ENCODE measurements around the gene TERT. TPM values are rescaled to one million over a fixed set of nuclear protein-coding genes. Genes with fewer than 3 reads are reported as not detected.
"Not testable (repeated sequence)": the region's sequence is repeated elsewhere in the genome, so short reads cannot be mapped to it uniquely, and the experiment has no call there.

Gene TERT
- total RNA-seq, 1 experiment from 2014 or later = 15.1 TPM

DNA sequence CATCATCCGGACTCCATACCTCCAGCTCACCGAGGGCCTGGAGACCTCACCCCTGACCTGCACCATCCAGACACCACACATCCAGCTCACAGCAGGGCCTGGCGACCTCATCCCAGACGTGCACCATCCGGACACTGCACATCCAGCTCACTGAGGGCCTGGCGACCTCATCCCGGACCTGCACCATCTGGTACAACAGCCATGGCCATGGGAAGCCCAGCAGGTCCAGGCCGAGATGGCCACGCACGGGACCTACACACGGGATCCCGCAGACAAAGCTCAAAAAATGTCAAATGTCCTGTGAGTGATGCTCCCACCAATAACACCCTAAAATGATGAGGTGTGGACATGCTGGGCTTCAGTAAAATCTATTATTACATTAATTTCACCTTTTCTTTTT is 9.7 kb downstream of the TERT start:
- DNase-seq = no peak
- H3K36me3 ChIP-seq (replicated peaks; ENCODE audit: control insufficient read depth, insufficient read depth, low read length) = no peaks in the 10 kb centered on the region; the same call in none of the 2 replicates
- no peaks in the 10 kb centered on the region for H3K27me3 ChIP-seq (ENCODE audit: control insufficient read depth, insufficient read depth, low read length)
- H3K4me3 ChIP-seq (ENCODE audit: insufficient read depth, low read depth, low read length) = no peak overlapping the region

DNA sequence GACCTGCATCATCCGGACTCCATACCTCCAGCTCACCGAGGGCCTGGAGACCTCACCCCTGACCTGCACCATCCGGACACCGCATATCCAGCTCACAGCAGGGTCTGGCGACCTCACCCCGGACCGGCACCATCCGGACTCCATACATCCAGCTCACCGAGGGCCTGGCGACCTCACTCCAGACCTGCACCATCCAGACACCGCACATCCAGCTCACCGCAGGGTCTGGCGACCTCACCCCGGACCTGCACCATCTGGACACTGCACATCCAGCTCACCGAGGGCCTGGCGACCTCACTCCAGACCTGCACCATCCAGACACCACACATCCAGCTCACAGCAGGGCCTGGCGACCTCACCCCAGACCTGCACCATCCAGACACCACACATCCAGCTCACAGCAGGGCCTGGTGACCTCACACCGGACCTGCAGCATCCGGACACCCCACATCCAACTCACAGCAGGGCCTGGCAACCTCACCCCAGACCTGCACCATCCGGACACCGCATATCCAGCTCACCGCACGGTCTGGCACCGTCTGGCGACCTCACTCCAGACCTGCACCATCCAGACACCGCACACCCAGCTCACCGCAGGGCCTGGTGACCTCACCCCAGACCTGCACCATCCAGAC is 10.4 kb downstream of the TERT start:
- H3K4me3 ChIP-seq (ENCODE audit: insufficient read depth, low read depth, low read length); H3K36me3 ChIP-seq (replicated peaks; ENCODE audit: control insufficient read depth, insufficient read depth, low read length); H3K27me3 ChIP-seq (ENCODE audit: control insufficient read depth, insufficient read depth, low read length); DNase-seq: not testable (repeated sequence)

DNA sequence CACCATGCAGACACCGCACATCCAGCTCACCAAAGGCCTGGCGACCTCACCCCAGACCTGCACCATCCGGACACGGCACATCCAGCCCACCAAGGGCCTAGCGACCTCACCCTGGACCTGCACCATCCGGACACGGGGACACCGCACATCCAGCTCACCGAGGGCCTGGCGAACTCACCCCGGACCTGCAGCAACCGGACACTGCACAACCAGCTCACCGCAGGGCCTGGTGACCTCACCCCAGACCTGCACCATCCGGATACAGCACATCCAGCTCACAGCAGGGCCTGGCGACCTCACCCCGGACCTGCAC is 11.2 kb downstream of the TERT start:
- DNase-seq; H3K27me3 ChIP-seq (ENCODE audit: control insufficient read depth, insufficient read depth, low read length); H3K4me3 ChIP-seq (ENCODE audit: insufficient read depth, low read depth, low read length); H3K36me3 ChIP-seq (replicated peaks; ENCODE audit: control insufficient read depth, insufficient read depth, low read length): not testable (repeated sequence)

DNA sequence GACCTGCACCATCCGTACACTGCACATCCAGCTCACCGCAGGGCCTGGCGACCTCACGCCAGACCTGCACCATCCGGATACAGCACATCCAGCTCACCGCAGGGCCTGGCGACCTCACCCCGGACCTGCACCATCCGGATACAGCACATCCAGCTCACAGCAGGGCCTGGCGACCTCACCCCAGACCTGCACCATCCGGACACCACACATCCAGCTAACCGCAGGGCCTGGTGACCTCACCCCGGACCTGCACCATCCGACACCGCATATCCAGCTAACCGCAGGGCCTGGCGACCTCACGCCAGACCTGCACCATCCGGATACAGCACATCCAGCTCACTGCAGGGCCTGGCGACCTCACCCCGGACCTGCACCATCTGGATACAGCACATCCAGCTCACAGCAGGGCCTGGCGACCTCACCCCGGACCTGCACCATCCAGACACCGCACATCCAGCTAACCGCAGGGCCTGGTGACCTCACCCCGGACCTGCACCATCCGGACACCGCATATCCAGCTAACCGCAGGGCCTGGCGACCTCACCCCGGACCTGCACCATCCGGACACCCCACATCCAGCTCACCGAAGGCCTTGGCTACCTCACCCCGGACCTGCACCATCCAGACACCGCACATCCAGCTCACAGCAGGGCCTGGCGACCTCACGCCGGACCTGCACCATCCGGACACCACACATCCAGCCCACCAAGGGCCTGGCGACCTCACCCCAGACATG is 11.7 kb downstream of the TERT start:
- not testable (repeated sequence) for H3K36me3 ChIP-seq (replicated peaks; ENCODE audit: control insufficient read depth, insufficient read depth, low read length); H3K27me3 ChIP-seq (ENCODE audit: control insufficient read depth, insufficient read depth, low read length); DNase-seq

DNA sequence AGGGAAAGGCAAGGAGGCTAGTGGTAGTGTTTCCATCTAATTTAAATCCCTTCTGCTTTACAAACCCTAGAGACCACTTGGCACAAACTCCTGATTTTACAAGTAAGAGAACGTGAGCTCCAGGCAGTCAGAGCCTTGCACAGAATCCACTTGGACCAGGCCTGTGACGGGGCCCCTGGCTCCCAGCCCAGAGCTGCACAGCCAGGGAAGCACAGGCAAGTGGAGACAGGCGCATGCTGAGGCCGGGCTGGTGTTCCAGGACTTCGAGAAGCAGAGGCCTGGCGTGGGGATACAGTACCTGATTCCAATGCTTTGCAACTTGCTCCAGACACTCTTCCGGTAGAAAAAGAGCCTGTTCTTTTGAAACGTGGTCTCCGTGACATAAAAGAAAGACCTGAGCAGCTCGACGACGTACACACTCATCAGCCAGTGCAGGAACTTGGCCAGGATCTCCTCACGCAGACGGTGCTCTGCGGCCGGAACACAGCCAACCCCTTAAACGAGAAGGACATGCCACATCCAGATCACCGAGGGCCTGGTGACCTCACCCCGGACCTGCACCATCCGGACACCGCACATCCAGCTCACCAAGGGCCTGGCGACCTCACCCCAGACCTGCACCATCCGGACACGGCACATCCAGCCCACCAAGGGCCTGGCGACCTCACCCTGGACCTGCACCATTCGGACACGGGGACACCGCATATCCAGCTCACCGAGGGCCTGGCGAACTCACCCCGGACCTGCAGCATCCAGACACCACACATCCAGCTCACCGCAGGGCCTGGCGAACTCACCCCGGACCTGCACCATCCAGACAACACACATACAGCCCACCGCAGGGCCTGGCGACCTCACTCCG is 12.5 kb downstream of the TERT start:
- peaks cover 5% of the 10 kb centered on the region for H3K36me3 ChIP-seq (replicated peaks; ENCODE audit: control insufficient read depth, insufficient read depth, low read length)
- no peaks in the 10 kb centered on the region for H3K27me3 ChIP-seq (ENCODE audit: control insufficient read depth, insufficient read depth, low read length)
- no peak overlapping the region for H3K4me3 ChIP-seq (ENCODE audit: insufficient read depth, low read depth, low read length)
- DNase-seq = no peak

More for the DNA sequence above, 11.7 kb downstream of the TERT start:
- H3K4me3 ChIP-seq (ENCODE audit: insufficient read depth, low read depth, low read length) = not testable (repeated sequence)

DNA sequence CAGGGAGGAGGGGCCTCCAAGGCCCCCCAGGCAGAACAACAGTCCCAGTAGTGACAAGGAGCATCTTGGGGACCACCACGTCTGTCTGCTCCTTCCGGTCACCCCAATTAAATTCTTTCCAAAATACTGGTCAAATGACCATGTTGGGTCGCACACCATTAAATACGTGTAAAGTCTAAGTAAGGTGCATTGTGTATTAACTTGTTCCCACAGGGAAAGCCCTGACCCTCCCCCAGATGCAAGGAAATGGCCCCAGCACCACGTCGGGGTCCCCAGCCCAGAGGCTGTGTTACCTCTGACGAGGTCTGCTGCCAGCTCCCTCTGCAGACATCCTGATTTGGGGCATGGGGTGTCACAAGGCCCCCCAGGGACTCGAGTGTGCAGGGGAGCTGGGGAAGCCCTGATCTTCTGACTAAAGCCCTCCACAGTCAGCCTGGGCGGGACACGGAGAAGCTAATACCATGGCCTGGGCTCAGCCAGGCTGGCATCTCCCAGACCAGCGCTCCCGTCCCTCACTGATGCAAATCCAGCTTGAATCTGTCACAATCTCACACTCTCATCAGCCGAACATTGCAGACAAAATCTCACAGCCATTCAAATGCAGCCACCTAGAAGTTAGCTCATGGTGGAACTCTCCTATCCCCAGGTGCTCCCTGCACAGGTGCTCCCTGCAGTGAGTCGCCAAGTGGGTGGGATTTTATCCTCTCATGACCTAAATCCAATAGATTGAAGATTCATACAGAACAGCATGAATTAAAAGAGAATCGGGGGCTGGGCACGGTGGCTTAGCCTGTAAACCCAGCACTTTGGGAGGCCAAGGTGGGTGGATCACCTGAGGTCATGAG is 13.6 kb downstream of the TERT start:
- H3K36me3 ChIP-seq (replicated peaks; ENCODE audit: control insufficient read depth, insufficient read depth, low read length) = peaks cover 5% of the 10 kb centered on the region
- no peak for DNase-seq
- no peak overlapping the region for H3K4me3 ChIP-seq (ENCODE audit: insufficient read depth, low read depth, low read length)
- no peaks in the 10 kb centered on the region for H3K27me3 ChIP-seq (ENCODE audit: control insufficient read depth, insufficient read depth, low read length)

DNA sequence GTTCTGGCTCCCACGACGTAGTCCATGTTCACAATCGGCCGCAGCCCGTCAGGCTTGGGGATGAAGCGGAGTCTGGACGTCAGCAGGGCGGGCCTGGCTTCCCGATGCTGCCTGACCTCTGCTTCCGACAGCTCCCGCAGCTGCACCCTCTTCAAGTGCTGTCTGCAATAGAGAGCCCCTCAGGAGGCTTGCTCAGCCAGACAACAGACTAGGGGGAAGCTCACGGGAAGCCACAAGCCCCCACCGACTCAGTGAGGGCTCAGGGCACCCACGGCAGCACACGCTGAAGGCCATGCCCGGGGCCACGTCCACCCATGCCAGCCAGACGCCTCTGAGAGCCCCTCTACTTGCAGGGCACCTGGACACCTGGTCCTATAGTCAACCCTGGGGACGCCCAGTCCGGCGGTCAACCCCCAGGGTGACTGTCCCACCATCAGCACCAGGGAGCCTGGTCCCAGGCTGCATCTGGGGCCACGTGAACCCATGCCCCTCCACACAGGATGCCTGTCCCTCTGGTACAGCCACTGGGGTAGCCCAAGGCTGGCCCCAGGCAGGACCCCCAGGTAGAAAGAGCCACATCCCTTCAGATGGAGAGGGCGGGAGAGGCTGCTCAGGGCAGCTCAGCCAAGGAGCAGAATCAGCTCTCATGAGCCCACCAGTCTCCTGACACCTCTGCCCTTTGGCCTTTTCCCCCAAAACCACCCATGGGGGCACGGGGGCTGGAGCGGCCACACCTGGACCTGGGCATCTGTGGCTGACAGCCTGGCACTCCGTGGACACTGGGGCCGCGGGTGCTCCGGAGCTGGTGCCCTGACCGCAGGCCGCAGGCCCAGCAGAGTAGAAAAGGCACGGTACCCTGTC is 14.5 kb downstream of the TERT start:
- DNase-seq = no peak
- Histone ChIP-seq H3K4me3 (ENCODE audit: insufficient read depth, low read depth, low read length) (no peak overlapping the region), H3K36me3 (replicated peaks; ENCODE audit: control insufficient read depth, insufficient read depth, low read length) (peaks cover 5% of the 10 kb centered on the region), H3K27me3 (ENCODE audit: control insufficient read depth, insufficient read depth, low read length) (no peaks in the 10 kb centered on the region)

DNA sequence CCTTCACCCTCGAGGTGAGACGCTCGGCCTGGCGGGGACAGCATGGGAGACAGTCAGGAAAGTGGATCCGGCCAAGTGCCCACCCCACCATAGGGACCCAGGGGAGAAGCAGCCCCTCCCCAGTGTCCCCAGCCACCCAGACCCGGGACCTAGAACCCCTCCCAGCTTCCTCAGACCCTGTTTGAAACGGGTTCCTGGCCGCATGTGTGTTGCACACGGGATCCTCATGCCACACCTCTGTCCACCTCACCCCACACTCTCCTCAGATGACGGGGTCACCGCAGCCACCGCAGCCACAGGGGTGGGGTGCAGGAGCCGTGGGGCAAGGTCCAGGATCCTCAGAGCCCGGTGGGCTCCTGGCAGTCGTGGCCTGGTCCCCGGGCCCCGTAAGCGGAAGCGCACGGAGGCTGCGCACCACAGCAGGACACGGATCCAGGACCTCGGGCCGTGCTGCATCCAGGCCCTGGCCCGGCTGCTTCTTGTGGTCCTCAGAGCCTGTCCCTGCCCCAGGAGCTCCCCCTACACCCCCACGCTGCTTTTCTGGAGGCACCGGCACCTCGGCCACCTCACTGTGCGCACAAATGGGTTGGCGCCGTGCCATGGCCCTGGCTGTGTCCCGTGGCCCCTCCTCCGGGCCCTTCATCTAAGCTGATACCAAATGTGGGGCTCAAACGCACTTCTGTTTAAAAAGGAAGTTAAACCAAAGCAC is 15.3 kb downstream of the TERT start:
- DNase-seq = no peak
- no peaks in the 10 kb centered on the region for H3K27me3 ChIP-seq (ENCODE audit: control insufficient read depth, insufficient read depth, low read length)
- no peak overlapping the region for H3K4me3 ChIP-seq (ENCODE audit: insufficient read depth, low read depth, low read length)
- peaks cover 5% of the 10 kb centered on the region for H3K36me3 ChIP-seq (replicated peaks; ENCODE audit: control insufficient read depth, insufficient read depth, low read length)

DNA sequence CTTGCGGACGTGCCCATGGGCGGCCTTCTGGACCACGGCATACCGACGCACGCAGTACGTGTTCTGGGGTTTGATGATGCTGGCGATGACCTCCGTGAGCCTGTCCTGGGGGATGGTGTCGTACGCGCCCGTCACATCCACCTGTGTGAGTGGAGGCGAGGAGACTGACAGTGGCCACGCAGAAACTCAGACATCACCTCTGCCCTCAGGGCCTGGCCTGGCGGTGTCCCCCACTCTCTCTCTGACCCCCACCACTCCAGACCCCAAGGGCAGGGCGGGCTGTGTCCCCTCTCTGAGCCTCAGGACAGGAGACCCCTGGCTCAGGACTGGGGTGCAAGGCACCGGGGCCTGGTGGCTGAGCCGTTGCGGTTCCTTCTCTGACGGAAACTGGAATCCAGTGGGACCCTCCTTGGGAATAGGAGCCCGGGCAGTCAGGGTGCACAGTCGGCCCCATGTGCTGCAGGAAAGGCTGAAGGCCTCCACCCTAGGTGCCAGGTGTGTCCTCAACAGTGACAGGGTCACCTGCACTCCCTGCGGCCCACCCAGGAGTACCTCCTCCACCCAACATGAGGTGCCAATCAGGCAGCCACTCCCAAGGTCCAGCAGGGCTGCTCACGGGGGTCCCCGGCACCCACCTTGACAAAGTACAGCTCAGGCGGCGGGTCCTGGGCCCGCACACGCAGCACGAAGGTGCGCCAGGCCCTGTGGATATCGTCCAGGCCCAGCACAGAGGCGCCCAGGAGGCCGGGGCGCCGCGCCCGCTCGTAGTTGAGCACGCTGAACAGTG is 16.0 kb downstream of the TERT start:
- Histone ChIP-seq H3K36me3 (replicated peaks; ENCODE audit: control insufficient read depth, insufficient read depth, low read length) (peaks cover 5% of the 10 kb centered on the region), H3K27me3 (ENCODE audit: control insufficient read depth, insufficient read depth, low read length) (no peaks in the 10 kb centered on the region), H3K4me3 (ENCODE audit: insufficient read depth, low read depth, low read length) (no peak overlapping the region)
- DNase-seq = no peak

DNA sequence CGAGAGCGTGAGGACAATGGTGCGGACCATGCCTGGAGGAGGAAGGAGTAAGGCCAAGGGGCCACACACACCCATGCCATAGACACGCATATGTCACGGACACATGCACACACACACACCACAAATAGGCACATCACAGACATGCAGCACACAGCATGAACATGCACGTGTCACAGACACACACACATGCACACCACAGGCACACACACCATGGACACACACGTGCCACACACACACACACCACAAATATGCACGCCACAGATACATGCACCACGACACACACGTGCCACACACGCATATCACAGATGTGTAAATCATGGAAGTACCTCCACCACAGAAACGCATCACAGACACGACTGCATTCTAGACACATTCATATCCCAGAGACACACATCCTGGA is 16.7 kb downstream of the TERT start:
- H3K36me3 ChIP-seq (replicated peaks; ENCODE audit: control insufficient read depth, insufficient read depth, low read length) = peaks cover 5% of the 10 kb centered on the region
- no peaks in the 10 kb centered on the region for H3K27me3 ChIP-seq (ENCODE audit: control insufficient read depth, insufficient read depth, low read length)
- DNase-seq = no peak
- H3K4me3 ChIP-seq (ENCODE audit: insufficient read depth, low read depth, low read length) = no peak overlapping the region

DNA sequence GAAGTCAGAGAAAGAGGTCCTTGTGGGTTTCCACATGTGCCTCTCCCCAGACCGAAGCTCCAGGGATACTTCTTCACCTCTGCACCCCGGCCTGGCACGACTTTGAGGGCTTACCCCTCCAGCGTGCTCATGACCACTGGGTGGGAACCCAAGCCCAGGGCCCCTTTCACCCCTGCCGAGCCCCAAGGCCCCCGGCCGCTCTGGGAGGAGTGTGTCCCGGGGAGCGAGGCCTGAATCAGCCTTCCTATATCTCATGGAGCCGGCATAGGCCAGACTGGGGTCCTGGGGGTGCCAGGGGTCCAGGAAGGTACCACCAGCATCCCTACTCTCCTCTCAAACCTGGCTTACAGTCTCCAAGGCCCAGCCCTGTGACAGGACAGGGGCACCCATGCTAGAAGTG is 17.1 kb downstream of the TERT start:
- no peaks in the 10 kb centered on the region for H3K27me3 ChIP-seq (ENCODE audit: control insufficient read depth, insufficient read depth, low read length)
- H3K4me3 ChIP-seq (ENCODE audit: insufficient read depth, low read depth, low read length) = no peak overlapping the region
- peaks cover 5% of the 10 kb centered on the region for H3K36me3 ChIP-seq (replicated peaks; ENCODE audit: control insufficient read depth, insufficient read depth, low read length)
- no peak for DNase-seq

DNA sequence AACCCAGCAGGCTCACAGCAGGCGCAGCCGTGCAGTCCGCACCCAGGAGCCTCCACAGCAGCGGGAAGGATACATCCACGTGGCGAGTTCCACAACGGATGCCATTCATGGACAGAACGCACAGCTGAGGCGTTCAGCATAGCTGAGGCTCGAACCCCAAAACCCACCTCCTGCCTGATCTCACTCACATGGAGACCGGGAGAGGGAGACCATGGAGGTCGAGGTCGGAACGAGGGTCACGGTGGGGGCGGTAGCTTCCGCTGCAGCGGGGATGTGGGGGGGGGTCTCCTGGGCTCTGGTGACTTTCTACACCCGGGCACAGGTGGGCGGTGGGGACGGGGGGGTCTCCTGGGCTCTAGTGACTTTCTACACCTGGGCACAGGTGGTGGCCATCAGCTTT is 17.5 kb downstream of the TERT start:
- Histone ChIP-seq H3K36me3 (replicated peaks; ENCODE audit: control insufficient read depth, insufficient read depth, low read length) (peaks cover 5% of the 10 kb centered on the region), H3K27me3 (ENCODE audit: control insufficient read depth, insufficient read depth, low read length) (no peaks in the 10 kb centered on the region)
- DNase-seq = no peak

More for the DNA sequence above, 17.5 kb downstream of the TERT start:
- no peak overlapping the region for H3K4me3 ChIP-seq (ENCODE audit: insufficient read depth, low read depth, low read length)

Data from H7 (cell line).